HuH-7.5 (cell line): ENCODE data around the gene LRRK1.

Experiments
- DNase-seq: peaks from one replicate; pipeline ENCODE4 v3.0.0; 2011; ENCODE audit warnings: low spot score

LRRK1 gene, protein sequence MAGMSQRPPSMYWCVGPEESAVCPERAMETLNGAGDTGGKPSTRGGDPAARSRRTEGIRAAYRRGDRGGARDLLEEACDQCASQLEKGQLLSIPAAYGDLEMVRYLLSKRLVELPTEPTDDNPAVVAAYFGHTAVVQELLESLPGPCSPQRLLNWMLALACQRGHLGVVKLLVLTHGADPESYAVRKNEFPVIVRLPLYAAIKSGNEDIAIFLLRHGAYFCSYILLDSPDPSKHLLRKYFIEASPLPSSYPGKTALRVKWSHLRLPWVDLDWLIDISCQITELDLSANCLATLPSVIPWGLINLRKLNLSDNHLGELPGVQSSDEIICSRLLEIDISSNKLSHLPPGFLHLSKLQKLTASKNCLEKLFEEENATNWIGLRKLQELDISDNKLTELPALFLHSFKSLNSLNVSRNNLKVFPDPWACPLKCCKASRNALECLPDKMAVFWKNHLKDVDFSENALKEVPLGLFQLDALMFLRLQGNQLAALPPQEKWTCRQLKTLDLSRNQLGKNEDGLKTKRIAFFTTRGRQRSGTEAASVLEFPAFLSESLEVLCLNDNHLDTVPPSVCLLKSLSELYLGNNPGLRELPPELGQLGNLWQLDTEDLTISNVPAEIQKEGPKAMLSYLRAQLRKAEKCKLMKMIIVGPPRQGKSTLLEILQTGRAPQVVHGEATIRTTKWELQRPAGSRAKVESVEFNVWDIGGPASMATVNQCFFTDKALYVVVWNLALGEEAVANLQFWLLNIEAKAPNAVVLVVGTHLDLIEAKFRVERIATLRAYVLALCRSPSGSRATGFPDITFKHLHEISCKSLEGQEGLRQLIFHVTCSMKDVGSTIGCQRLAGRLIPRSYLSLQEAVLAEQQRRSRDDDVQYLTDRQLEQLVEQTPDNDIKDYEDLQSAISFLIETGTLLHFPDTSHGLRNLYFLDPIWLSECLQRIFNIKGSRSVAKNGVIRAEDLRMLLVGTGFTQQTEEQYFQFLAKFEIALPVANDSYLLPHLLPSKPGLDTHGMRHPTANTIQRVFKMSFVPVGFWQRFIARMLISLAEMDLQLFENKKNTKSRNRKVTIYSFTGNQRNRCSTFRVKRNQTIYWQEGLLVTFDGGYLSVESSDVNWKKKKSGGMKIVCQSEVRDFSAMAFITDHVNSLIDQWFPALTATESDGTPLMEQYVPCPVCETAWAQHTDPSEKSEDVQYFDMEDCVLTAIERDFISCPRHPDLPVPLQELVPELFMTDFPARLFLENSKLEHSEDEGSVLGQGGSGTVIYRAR (N-terminal part only)

DNA sequence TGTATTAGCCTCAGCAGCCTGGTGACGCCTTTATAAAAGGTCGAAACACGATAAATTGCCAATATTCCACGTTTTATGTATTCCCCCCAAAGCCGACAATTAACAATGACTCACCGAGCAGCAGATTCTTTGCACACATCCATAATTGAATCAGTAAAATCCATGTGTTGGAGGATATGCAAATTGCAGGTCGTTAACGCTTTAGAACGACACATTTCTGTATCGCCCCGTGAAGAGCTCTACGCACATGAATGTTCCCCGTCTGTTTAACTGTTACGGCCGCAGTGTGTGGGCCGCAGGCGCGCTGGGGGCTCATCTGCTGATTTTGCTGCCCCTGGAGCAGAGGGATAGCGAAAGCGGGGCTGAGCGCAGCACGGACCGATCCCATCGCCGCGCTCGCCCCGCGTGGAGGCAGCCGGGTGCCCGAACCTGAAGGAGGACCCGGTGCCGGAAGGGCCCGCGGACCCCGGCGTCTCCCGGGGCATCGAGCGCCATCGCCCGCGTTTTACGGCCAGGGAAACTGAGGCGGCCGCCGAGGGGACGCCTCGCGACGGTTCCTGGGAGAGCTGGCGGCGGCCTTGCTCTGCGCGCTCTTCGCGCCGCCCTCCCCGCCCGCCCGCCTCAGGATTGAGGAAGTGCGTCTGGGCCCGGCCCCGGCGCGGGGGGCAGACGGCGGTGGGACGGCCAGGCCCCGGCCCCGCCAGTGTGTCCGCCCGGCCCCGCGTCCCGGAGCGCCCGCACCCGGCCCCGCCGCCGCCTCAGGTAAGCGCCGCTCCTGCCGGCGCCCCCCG, at the start of gene LRRK1:
Gene LRRK1 (plus strand): TSS at position 668 of the 791 bp plus-strand sequence. CDS start 5,276 bp downstream, outside the sequence.
- DNase-seq, result no peak

DNA sequence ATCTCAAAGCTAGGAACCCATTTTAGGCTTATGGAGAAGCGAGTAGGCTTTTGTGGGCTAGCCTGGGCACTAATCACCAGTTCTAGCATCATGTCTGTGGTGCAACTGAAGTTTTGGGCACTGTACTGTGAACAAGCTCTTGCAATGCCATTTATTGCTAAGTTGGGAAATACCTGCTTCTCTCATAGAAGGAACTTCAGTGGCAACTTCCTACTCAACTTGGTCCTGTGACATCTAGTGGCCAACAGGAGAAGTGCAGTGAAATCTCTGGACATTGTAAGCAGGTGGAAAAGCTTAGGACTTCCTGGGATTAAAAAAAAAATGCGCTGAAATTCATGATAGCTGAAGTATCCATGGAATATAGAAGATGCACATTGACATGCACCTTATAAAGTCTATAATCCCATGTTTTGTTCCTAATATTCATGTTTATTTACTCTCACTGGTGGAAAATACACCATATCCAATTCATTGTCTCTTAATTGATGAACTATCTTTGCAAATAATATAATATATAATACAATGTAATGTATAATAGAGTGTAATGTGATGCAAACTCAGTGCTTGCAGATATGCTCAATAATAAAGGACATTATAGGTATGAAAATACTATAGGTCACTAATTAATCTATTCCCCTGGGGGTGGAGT, 46.0 kb upstream of the LRRK1 start:
- DNase-seq, result peak; percentile 91

DNA sequence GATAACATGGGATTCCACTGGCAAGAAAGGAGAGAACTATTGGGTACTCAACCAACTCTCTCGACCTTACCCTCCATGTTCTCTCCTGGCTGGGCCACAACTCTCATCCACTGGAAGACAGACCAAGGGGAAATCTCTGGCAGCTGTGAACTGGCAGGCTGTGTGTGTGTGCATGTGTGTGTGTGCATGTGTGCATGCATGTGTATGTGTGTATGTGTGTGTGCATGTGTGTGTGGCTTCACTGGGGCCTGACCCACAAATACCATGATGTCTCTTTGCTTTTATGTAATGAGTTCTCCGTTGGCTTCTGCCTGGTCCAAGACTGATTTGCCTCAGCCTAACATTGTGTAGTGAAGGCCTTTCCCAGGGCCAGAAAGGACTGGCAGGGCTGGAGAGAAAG, 43.7 kb upstream of the LRRK1 start:
- no peak for DNase-seq

DNA sequence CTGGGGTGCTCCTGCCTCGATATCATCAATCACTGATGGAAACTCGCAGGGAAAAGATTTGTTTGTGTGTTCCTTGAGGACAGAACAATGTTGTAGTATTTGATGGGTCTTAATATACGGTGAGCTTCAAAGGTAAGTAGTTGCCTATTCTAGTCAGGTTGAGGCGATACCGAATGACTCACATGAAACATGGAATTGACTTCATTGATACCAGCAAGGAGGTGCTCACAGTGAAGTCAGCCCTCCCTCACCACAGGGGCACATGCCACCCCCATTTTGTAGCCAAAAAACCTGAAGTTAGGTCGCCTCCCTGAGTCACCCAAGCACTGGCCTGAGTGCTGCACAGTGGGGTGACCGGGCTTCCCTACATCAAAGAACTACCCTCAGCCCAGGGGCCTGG, 43.2 kb upstream of the LRRK1 start:
- DNase-seq, result no peak

DNA sequence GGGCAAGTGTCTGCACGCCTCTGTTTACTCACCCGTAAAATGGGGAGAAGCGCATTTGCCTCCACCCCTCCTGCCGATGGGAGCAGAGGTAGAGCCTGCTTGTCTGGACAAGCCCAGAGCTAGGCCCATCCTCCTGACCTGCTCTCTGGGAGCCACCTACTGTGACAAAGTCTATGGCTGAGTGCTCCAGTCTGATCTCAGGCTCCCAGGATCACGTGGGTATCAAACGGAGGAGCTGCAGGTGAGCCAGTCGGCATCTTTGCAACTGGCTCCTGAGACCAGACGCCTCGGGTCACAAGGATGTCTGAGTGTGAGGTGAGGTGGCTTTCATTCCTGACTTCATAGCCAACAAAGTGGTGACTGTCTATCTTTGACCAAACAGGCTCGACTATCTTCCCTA, 41.6 kb upstream of the LRRK1 start:
- no peak for DNase-seq

DNA sequence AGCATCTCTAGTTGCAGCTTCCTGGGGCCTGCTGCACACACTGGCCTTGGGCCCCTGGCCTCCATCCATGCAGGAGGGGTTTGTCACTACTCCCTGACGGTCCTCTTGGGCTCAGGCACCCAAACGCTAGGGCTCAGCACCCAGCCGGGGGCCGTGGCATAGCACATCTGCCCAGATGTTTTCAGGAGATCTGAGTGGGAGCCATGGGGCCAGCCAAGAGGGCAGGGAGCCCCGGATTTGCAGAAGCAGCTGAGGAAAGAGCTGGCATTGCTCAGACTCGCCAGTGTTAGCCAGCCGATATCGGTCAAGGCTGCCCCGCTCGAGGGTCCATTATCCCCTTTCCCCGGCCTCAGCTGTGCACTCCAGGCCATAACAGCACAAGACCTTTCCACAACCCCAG, 41.0 kb upstream of the LRRK1 start:
- DNase-seq, result no peak

DNA sequence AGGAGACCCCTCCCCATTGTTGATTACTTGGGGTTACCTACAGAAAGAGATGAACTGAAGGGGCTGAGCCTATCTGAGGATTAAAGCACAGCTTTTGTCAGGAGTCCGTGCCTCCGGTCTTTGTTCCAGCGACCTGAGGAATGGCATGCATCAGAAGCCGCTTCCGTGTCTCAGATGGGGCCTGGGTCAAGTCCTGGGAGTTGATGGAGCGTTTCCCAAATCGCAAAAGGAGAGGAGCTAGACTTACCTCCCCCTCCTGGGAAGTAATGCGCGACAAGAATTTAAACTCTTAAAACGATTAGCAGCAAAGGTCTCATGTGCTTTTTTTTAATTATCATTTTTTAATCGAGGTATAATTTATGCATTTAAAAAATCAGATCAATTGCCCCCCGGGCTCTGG, 40.5 kb upstream of the LRRK1 start:
- no peak for DNase-seq

DNA sequence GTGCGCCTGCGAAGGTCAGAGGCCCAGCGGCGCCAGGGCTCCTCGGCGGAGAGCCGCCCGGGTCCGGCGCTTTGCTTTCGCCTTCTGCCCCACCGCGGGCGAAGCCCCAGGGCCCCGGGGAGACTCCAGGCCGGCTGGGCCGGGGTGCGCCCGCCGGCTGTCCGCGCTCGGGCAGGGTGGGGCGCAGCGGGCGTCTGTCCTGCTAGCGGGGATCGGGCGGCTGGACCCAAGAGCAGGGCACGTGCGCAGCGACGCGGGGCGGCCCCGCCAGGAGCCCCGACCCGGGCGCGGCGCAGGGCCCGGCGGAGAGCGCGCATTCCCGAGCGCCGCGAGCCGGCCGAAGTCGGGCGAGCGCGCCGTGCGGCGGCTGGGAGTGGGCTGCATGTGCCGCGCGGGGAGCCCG, 40.1 kb upstream of the LRRK1 start:
- no peak for DNase-seq

DNA sequence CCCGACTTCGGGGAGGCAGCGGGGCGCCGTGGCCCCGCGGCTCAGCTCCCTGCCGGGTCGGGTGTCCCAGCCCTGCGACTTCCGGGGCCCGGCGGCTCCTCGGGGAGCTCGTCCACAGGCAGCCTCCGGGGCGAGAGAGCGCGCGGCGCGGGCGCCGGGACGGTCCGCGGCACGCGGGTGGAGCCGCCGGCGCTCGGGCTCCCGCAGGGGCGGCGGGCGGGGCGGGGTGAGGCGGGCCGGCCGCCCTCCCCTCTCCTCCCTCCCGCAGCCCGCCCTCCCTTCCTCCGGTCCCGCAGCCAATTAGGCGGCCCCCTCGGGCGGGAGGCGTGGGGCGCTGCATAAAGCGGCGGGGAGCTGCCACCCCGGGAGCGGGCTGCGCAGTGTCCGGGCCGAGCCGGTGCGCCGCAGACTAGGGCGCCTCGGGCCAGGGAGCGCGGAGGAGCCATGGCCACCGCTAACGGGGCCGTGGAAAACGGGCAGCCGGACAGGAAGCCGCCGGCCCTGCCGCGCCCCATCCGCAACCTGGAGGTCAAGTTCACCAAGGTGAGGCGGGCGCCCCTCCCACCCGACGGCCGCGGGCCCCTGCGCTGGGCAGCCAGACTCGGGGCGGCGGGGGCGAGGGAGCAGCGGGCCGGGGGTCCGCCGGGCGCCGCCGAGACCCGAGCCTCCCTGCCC, 39.6 kb upstream of the LRRK1 start, which contains the start of gene ALDH1A3:
Gene ALDH1A3 (plus strand): TSS at position 368 of the 675 bp plus-strand sequence. CDS start 77 bp downstream, at position 445.
- DNase-seq, result no peak

DNA sequence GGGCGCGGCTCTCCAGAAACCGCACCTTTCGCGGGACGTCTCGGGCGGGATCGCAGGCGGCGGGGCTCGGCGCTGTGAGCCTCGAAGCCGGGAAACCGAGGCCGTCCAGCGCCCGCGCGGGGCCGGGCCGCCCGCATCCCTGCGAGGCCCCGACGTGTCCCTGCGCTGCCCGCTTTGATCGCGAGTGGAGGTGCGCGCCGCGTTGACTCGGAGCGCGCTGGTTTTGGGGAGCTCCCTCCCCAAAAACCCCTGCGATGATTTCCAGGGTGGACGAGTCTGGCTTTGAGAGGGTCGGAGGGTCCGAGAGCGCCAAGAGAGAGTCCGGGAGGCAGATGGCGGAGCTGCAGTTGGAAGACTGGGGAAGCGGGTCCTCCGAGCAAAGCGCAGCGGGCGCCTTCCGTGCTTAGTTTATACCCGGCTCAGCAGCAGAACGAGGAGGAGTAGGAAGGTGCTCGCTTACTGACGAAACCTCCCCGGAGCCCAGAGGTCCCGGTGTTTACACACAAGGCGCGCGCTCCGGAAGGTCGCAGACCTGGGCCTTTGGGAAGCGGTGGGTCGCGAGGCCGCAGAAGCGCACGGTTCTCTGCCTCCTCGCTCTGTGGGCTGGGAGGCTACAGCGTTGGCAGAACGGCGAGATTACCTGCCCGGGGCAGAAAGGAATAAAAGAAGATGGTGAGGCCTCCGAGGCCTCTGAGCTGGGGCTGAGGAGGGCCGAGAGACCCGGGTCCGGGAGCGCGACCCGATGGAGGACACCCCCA, 38.8 kb upstream of the LRRK1 start:
- DNase-seq, result no peak

DNA sequence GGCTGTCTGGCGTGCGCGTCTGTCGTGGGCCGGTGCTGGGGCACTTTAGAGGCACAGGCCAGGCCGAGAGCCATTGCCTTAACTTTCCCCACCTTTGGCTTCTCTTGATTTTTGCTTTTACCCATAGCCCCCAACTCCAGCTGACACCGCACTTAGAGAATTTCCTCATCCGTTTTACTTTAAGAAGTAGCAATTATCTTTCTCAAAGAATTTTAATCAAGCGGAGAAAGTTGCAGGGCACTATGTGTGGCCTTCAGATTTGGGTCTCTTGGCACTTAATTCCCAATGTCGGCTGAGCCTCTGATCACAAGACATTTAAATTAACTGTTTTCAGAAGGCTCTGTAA, 38.3 kb upstream of the LRRK1 start:
- DNase-seq, result no peak

DNA sequence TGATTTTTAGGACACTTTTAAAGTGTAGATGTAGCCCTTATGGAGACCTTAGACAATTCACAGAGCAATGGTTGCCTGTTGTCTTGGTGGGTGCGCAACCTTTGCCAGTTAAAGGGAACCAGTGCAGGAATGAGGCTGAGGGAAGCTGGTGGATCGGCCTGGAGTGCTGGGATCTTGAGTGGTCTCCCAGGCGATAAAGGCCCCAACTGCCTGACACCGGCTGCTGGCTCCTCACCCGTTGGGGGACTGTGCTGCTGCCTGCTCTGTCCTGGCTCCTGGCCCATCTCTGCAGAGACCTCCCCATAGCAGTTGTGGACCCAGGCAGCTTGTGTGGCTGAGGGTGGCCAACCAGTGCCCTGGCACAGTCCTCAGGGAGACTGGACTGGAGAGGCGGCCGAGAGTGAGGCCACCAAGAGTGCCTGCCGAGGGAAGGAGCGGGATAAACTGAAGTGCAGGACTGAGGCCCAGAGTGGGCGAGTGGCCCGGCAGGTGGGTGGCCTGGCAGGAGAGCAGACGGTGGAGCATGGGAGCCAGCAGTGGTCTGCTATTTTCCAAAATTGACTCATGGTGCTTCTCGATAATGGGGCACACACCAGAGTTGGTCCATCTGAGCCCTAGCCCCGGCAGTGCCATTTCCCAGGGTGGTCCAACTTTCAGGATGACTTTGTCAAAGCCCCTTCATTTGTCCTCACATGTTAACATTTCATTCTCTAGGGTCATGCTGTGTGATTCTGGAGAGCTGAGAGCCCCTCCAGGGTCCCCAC, 37.4 kb upstream of the LRRK1 start:
- no peak for DNase-seq

DNA sequence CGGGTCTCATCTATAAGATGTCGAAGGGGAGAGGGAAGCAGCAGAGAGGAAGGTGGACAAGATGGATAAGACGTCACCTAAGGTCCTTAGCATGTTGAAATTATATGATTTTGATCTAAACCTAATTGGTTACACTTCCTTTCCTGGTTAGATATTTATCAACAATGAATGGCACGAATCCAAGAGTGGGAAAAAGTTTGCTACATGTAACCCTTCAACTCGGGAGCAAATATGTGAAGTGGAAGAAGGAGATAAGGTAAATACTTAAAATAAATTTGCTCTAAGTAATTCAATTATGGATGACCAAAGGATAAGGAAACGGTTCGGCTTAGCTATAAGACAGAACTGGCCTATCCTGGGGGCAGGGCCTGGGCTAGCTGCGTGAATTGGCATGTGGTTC, 34.0 kb upstream of the LRRK1 start:
- DNase-seq, result no peak

DNA sequence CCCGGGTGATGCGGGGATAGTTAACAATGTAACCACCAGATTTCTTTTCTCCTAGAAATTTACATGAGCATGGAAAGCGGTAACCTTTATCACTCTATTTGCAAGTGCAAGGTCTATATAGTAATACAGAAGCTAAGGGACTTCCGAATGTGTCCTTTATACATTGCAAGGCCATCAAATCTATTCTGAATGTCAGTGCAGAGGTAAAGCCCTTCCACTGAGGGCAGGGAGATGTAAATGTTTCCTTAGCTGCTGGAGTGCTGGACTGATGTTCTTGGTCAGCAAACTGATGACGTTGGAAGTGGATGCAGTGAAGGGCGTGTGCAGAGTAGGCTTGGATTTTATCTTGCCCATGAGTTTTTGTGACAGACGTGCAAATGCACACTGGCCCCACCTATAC, 33.3 kb upstream of the LRRK1 start:
- no peak for DNase-seq

DNA sequence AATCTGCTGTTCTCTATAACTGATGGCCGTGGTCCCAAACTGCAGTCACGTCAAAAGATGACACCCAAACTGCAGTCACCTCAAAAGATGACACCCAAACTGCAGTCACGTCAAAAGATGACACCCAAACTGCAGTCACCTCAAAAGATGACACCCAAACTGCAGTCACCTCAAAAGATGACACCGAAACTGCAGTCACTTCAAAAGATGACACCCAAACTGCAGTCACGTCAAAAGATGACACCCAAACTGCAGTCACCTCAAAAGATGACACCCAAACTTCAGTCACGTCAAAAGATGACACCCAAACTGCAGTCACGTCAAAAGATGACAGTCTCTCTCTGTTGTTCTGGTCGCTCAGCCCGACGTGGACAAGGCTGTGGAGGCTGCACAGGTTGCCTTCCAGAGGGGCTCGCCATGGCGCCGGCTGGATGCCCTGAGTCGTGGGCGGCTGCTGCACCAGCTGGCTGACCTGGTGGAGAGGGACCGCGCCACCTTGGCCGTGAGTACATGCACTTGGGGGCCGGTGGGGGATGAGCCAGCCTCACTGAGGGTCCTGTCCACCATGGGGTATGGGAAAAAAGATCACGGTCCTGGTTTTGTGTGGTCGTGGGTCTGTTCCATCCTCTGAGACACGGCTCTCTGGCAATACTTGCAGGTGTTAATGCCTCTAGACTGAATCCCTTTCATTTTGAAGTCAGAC, 31.8 kb upstream of the LRRK1 start:
- DNase-seq, result no peak

DNA sequence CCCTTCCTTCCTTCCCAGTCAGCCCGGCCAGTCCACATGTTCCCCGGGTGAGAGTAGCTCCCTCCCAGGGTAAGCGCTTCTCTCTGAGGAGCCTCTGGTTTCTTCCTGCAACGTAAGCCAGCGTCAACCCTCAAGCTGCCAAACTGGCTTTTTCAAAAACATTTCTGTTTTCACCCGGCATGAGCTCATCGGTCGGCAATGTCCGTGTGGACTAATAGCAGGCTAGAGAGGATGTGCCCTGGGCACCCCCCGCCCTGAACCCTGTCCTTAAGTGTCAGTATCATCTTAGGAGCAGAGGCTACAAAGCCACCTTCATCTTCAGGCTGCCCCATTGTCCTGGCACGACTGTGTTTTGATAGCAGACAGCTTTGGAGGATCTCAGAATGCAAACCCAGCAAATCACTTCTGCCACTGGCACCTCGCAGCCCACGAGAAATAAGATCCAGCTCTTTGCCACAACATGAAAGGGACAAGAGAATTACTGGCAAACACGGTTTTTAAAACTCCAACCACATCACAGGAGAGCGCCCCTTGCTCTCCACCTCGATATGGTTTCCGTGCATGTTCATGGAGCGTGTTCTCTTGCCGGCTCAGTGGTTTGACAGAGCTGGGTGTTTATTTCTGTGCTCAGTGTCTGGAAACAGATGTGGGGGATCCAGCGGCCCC, 29.6 kb upstream of the LRRK1 start:
- no peak for DNase-seq

DNA sequence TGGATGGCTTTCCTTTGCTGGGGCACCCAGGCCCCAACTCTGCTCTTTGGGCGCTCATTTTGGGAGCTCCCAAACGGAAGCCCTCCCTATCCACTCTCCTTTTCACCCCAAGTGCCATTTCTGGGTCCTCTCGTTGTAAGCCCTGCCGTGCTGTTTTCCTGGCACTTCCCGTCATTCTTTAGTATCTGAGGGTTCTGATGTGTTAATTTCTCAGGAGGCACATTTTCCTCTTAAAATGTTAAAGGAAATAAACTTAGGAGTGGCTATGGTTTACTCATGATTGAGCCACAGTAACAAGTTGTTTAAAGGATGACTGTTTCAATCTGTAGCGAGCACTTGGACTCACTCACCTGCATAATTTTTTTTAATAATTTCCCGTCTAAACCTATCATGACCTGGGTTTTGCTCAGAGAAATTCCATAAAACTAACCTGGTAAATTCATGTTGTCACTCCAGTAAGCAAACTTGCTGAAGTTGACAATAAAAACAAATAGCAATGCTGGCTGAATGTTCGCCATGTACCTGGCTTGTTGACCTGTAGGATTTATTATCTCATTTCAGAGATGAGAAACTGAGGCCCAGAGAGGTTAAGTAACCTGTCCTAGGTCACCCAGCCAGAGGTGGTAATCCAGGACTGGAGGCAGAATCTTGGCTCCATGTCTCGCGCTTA, 29.0 kb upstream of the LRRK1 start:
- no peak for DNase-seq
